ENCODE results near the gene RNF14. TPM values are rescaled to one million over a fixed set of nuclear protein-coding genes. Genes with fewer than 3 reads are reported as not detected.

The RNF14 gene
- total RNA-seq, 1 experiment from 2014 or later, result 20.5 TPM

DNA sequence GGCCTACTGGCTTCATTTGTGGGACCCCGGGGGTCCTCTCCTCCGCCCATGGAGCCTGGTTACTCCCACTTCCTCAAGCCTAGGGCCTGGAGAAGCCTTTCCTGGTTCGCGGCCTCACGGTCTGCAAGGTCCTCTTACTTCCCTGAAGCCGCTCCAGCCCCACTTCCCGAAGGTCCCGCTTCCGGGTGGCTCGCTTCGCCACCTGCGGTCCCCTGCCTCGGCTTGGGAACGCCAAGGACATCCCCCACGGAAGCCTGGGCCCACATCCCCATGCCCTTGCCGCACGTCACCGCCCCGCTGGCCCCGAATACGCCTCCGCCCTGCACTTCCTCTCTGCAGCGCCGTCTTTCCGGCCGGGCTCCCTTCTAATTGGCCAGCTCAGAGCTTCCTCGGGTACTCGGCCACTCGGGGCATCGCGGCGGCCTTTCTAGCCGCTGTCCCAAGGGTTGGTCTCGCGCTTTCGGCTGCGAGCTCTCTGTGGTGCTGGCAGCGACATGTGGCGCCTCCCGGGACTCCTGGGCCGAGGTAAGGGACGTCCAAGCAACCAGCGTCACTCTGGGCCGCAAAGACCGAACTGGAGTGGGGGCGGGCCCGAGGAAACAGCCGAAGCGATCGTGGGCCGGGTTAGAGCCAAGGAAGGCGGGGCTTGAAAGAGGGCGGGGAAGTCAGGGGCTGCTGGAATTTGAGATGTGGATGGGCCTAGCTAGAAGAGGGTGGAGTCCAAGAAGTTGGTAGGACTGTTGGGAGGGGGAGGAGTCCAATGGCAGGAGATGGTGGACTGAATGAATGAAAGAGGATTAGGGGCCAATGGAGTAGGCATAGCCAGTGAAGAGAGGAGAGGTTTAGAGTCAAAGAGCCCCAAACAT is 45.2 kb upstream of the RNF14 start, which contains the start of gene DELE1 (continued):
- TF ChIP-seq, protein P1, sequence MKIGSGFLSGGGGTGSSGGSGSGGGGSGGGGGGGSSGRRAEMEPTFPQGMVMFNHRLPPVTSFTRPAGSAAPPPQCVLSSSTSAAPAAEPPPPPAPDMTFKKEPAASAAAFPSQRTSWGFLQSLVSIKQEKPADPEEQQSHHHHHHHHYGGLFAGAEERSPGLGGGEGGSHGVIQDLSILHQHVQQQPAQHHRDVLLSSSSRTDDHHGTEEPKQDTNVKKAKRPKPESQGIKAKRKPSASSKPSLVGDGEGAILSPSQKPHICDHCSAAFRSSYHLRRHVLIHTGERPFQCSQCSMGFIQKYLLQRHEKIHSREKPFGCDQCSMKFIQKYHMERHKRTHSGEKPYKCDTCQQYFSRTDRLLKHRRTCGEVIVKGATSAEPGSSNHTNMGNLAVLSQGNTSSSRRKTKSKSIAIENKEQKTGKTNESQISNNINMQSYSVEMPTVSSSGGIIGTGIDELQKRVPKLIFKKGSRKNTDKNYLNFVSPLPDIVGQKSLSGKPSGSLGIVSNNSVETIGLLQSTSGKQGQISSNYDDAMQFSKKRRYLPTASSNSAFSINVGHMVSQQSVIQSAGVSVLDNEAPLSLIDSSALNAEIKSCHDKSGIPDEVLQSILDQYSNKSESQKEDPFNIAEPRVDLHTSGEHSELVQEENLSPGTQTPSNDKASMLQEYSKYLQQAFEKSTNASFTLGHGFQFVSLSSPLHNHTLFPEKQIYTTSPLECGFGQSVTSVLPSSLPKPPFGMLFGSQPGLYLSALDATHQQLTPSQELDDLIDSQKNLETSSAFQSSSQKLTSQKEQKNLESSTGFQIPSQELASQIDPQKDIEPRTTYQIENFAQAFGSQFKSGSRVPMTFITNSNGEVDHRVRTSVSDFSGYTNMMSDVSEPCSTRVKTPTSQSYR (CRISPR knock-in tag; IDR thresholded peaks at IDR 0.05), result peak; percentile 84; the same call in 1 of the 2 replicates
- no peak for TF ChIP-seq ZNF416 (CRISPR knock-in tag; IDR thresholded peaks at IDR 0.05)
- TF ChIP-seq ZNF263 (CRISPR knock-in tag; IDR thresholded peaks at IDR 0.05; ENCODE audit: low read depth), result no peak
- peak; percentile 67 for TF ChIP-seq SP1 (CRISPR knock-in tag; conservative IDR thresholded peaks at IDR 0.05)
- no peak for TF ChIP-seq KAT7 (CRISPR knock-in tag; IDR thresholded peaks at IDR 0.05; ENCODE audit: borderline replicate concordance)
- no peak for TF ChIP-seq SMAD3 (CRISPR knock-in tag; IDR thresholded peaks at IDR 0.05; ENCODE audit: borderline replicate concordance)
- TF ChIP-seq STAT6 (CRISPR knock-in tag; conservative IDR thresholded peaks at IDR 0.05; ENCODE audit: low read depth), result no peak

GRCh38 chr5:141926434-141926833 is 42.5 kb upstream of the RNF14 start:
- no peaks in the 10 kb centered on the region for H3K9me3 Mint-ChIP-seq
- H3K4me3 Mint-ChIP-seq, result no peak overlapping the region
- ChIA-PET POLR2A (no interaction called here), CTCF (no interaction called here)
- H3K36me3 Mint-ChIP-seq, result peaks cover 63% of the 10 kb centered on the region
- ATAC-seq, result no peak
- DNase-seq (ENCODE audit: low spot score), result no peak
- H3K4me1 Mint-ChIP-seq, result peaks cover 22% of the 10 kb centered on the region
- H3K27me3 Mint-ChIP-seq (ENCODE audit: low read depth), result no peaks in the 10 kb centered on the region
- no peak overlapping the region for H3K27ac Mint-ChIP-seq
- TF ChIP-seq, protein P2, sequence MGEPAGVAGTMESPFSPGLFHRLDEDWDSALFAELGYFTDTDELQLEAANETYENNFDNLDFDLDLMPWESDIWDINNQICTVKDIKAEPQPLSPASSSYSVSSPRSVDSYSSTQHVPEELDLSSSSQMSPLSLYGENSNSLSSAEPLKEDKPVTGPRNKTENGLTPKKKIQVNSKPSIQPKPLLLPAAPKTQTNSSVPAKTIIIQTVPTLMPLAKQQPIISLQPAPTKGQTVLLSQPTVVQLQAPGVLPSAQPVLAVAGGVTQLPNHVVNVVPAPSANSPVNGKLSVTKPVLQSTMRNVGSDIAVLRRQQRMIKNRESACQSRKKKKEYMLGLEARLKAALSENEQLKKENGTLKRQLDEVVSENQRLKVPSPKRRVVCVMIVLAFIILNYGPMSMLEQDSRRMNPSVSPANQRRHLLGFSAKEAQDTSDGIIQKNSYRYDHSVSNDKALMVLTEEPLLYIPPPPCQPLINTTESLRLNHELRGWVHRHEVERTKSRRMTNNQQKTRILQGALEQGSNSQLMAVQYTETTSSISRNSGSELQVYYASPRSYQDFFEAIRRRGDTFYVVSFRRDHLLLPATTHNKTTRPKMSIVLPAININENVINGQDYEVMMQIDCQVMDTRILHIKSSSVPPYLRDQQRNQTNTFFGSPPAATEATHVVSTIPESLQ (CRISPR knock-in tag; IDR thresholded peaks at IDR 0.05), result no peak
- TF ChIP-seq, protein P3, sequence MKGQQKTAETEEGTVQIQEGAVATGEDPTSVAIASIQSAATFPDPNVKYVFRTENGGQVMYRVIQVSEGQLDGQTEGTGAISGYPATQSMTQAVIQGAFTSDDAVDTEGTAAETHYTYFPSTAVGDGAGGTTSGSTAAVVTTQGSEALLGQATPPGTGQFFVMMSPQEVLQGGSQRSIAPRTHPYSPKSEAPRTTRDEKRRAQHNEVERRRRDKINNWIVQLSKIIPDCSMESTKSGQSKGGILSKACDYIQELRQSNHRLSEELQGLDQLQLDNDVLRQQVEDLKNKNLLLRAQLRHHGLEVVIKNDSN (CRISPR knock-in tag; IDR thresholded peaks at IDR 0.05), result no peak
- TF ChIP-seq STAT6 (CRISPR knock-in tag; conservative IDR thresholded peaks at IDR 0.05; ENCODE audit: low read depth) (no peak), TEAD1 (CRISPR knock-in tag; IDR thresholded peaks at IDR 0.05) (no peak), NFE2L1 (CRISPR knock-in tag; IDR thresholded peaks at IDR 0.05) (no peak), ETV6 (CRISPR knock-in tag; IDR thresholded peaks at IDR 0.05) (no peak), TEAD4 (CRISPR knock-in tag; IDR thresholded peaks at IDR 0.05) (no peak), NR2C2 (CRISPR knock-in tag; IDR thresholded peaks at IDR 0.05) (no peak), KAT7 (CRISPR knock-in tag; IDR thresholded peaks at IDR 0.05; ENCODE audit: borderline replicate concordance) (no peak), MXD4 (CRISPR knock-in tag; IDR thresholded peaks at IDR 0.05; ENCODE audit: borderline replicate concordance) (no peak), CDX4 (CRISPR knock-in tag; IDR thresholded peaks at IDR 0.05; ENCODE audit: borderline replicate concordance) (no peak), IRF2 (CRISPR knock-in tag; IDR thresholded peaks at IDR 0.05; ENCODE audit: borderline replicate concordance, low read depth) (no peak), ERG (CRISPR knock-in tag; IDR thresholded peaks at IDR 0.05) (no peak), PRRX2 (CRISPR knock-in tag; IDR thresholded peaks at IDR 0.05) (no peak), NR1H2 (CRISPR knock-in tag; IDR thresholded peaks at IDR 0.05) (no peak), RELA (CRISPR knock-in tag; IDR thresholded peaks at IDR 0.05; ENCODE audit: borderline replicate concordance) (no peak), SP1 (CRISPR knock-in tag; conservative IDR thresholded peaks at IDR 0.05) (no peak), ZNF671 (CRISPR knock-in tag; IDR thresholded peaks at IDR 0.05) (no peak), ZNF232 (CRISPR knock-in tag; IDR thresholded peaks at IDR 0.05) (no peak)
